ENCODE results near the gene KRTAP12-4. TPM values are rescaled to one million over a fixed set of nuclear protein-coding genes. Genes with fewer than 3 reads are reported as not detected.
A peak's percentile ranks its signal among the peaks of the same experiment; 100 is the strongest.

Gene KRTAP12-4
- total and polyA plus RNA-seq, 9 of the 15 experiments (the other 6 are each of a cell fraction or from before 2014, with no cell fraction given), result not detected

- TF ChIP-seq, protein P1, sequence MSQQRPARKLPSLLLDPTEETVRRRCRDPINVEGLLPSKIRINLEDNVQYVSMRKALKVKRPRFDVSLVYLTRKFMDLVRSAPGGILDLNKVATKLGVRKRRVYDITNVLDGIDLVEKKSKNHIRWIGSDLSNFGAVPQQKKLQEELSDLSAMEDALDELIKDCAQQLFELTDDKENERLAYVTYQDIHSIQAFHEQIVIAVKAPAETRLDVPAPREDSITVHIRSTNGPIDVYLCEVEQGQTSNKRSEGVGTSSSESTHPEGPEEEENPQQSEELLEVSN (IDR thresholded peaks at IDR 0.05; ENCODE audit: borderline replicate concordance in 1 of 2, extremely low read depth in 1 of 2, insufficient read depth in 1 of 2, insufficient read length in 1 of 2, low read depth in 1 of 2, low read length in 1 of 2, poor library complexity in 1 of 2, severe bottlenecking in 1 of 2), result peak in 1 of 2 experiments; percentile 86
- TF ChIP-seq NFYB (IDR thresholded peaks at IDR 0.05; ENCODE audit: extremely low read depth, insufficient read length) (no peak), TCF15 (CRISPR knock-in tag; IDR thresholded peaks at IDR 0.05) (no peak), SMARCA4 (IDR thresholded peaks at IDR 0.05) (no peak), SETDB1 (IDR thresholded peaks at IDR 0.05; ENCODE audit: low read length) (no peak), PYGO2 (tag; IDR thresholded peaks at IDR 0.05) (no peak), MTA2 (IDR thresholded peaks at IDR 0.05; ENCODE audit: low read depth) (no peak), EGR1 (conservative IDR thresholded peaks at IDR 0.05) (no peak), E2F8 (IDR thresholded peaks at IDR 0.05; ENCODE audit: low read depth, partially characterized antibody) (peak; percentile 60)
These were observed 1.3 kb downstream of the KRTAP12-4 start (continued) for GRCh38 chr21:44653123-44653522.
